Erythroblast (primary cell): ENCODE measurements around the gene SQOR.

Experiments
- GATA1 ChIP-seq: IDR thresholded peaks from 2 replicates; pipeline ENCODE4 v1.6.1; 2011; ENCODE audit warnings: low read depth, mild to moderate bottlenecking, control low read depth, low read length, moderate library complexity
- POLR2A ChIP-seq: IDR thresholded peaks from 2 replicates; pipeline ENCODE4 v1.6.1; 2011; ENCODE audit warnings: mild to moderate bottlenecking, low read length

- TF ChIP-seq POLR2A, result no peak
- no peak for TF ChIP-seq GATA1
Measured at GRCh38 chr15:45734260-45734711, 99.5 kb downstream of the SQOR start.
